GM12878 (cell line): ENCODE measurements around the gene ITGA2. TPM values are rescaled to one million over a fixed set of nuclear protein-coding genes. Genes with fewer than 3 reads are reported as not detected.

Experiments used
- ATAC-seq: fragments of 200-7000 bp; cut with Tn5 transposase; 3 replicates; pipeline ENCODE4 v1.9.1; 2020; ENCODE audit warnings: mild to moderate bottlenecking, moderate library complexity
- BruUV-seq: library from RNA; stranded (reverse); fragments of 400-500 nt; replicated peaks from 2 replicates; lab custom pipeline; 2021; lab: Mats Ljungman, UMichigan
- CTCF ChIA-PET: fragments of 300-600 bp; sonication (Branson Sonifier 250); formaldehyde crosslinking; extraction: SDS; loops from one replicate; lab custom pipeline; 2021; ENCODE audit warnings: inconsistent platforms; lab: Yijun Ruan, JAX
- POLR2A ChIA-PET: fragments of 350-600 bp; formaldehyde crosslinking; extraction: SDS; loops from one replicate; lab custom pipeline; 2021; ENCODE audit warnings: inconsistent platforms; lab: Charles Lee
- RAD21 ChIA-PET: fragments of 300-600 bp; sonication (Branson Sonifier 250); formaldehyde crosslinking; loops from one replicate; lab custom pipeline; 2023; ENCODE audit warnings: antibody characterized with exemption; ENCODE audit not compliant: unreplicated experiment; lab: Charles Lee
- SMC1A ChIA-PET: fragments of 300-600 bp; sonication (Branson Sonifier 250); formaldehyde crosslinking; loops from one replicate; lab custom pipeline; 2023; ENCODE audit not compliant: unreplicated experiment, uncharacterized antibody; lab: Charles Lee
- DNase-seq: peaks from one replicate; pipeline ENCODE4 v3.0.0-alpha.2; 2011; ENCODE audit warnings: low read depth, low spot score
- FAIRE-seq: peaks from 3 replicates; lab custom pipeline; 2011; peaks lifted over from hg19 to GRCh38; lab: Jason Lieb, UNC
- H2AFZ ChIP-seq: 2 replicates; pipeline ENCODE4 v1.6.0; 2011; ENCODE audit warnings: low read depth, low read length, control low read depth; ENCODE audit not compliant: control insufficient read depth
- H3K27ac ChIP-seq: 2 replicates; pipeline ENCODE4 v1.5.1; 2011; ENCODE audit warnings: control low read depth; ENCODE audit not compliant: control insufficient read depth, insufficient read depth
- H3K27me3 ChIP-seq, 2 experiments: replicated peaks in 1 of 2; 2 replicates each; pipeline versions ENCODE4 v1.6.0 to v1.6.1; 2011; ENCODE audit warnings: low read length in 1 of 2; ENCODE audit not compliant: control insufficient read depth in 2 of 2, insufficient read depth in 2 of 2
- H3K36me3 ChIP-seq, 2 experiments: 2 replicates each; pipeline ENCODE4 v1.5.1; 2011; ENCODE audit warnings: low read length in 1 of 2; ENCODE audit not compliant: control insufficient read depth in 2 of 2, insufficient read depth in 2 of 2
- H3K4me1 ChIP-seq: 2 replicates; pipeline ENCODE4 v1.6.1; 2011; ENCODE audit warnings: mild to moderate bottlenecking, low read length, moderate library complexity, mixed read lengths; ENCODE audit not compliant: control insufficient read depth, insufficient read depth
- H3K4me2 ChIP-seq: 2 replicates; pipeline ENCODE4 v1.6.0; 2011; ENCODE audit warnings: control low read depth; ENCODE audit not compliant: control insufficient read depth, insufficient read depth
- H3K4me3 ChIP-seq: fragments of 200-600 bp; sonication (generic); 2 replicates; pipeline ENCODE4 v1.5.1; 2016
- H3K79me2 ChIP-seq: 2 replicates; pipeline ENCODE4 v1.6.0; 2011; ENCODE audit warnings: low read length; ENCODE audit not compliant: control insufficient read depth, insufficient read depth
- H3K9ac ChIP-seq: 2 replicates; pipeline ENCODE4 v1.8.0; 2011; ENCODE audit warnings: low read length, control low read depth, mixed read lengths; ENCODE audit not compliant: control insufficient read depth, insufficient read depth
- H3K9me3 ChIP-seq: replicated peaks from 3 replicates; pipeline ENCODE4 v1.5.1; 2011; ENCODE audit warnings: mild to moderate bottlenecking, low read length; ENCODE audit not compliant: control insufficient read depth, insufficient read depth
- H4K20me1 ChIP-seq: 2 replicates; pipeline ENCODE4 v1.6.0; 2011; ENCODE audit not compliant: control insufficient read depth, insufficient read depth
- BCLAF1 ChIP-seq: fragments of 450-650 bp; IDR thresholded peaks from 2 replicates; pipeline ENCODE4 v1.6.1; 2017; ENCODE audit warnings: antibody characterized with exemption, mild to moderate bottlenecking, moderate library complexity
- CHD1 ChIP-seq: IDR thresholded peaks from 2 replicates; pipeline ENCODE4 v1.6.1; 2012; ENCODE audit warnings: low read depth, low read length, improper control_type of control experiment
- E2F8 ChIP-seq: fragments of 450-650 bp; IDR thresholded peaks from 2 replicates; pipeline ENCODE4 v1.6.1; 2018; ENCODE audit warnings: mild to moderate bottlenecking, low read depth, moderate library complexity; ENCODE audit not compliant: partially characterized antibody
- EGR1 ChIP-seq, 2 experiments: IDR thresholded peaks; 1 replicate in 1 of 2; 2 replicates in 1 of 2; pipeline ENCODE4 v1.6.1; 2011 to 2012; ENCODE audit warnings: low read depth in 2 of 2, low read length in 2 of 2, borderline replicate concordance in 1 of 2, mild to moderate bottlenecking in 1 of 2, moderate library complexity in 1 of 2
- IRF3 ChIP-seq: fragments of 450-650 bp; IDR thresholded peaks from 2 replicates; pipeline ENCODE4 v1.6.1; 2014; ENCODE audit warnings: mild to moderate bottlenecking
- MAX ChIP-seq: IDR thresholded peaks from 2 replicates; pipeline ENCODE4 v1.6.1; 2012; ENCODE audit warnings: low read depth, low read length, improper control_type of control experiment
- NFIC ChIP-seq: IDR thresholded peaks from 2 replicates; pipeline ENCODE4 v1.6.1; 2012; ENCODE audit warnings: low read depth, mild to moderate bottlenecking, inconsistent platforms, low read length, moderate library complexity
- NRF1 ChIP-seq: conservative IDR thresholded peaks from 2 replicates; pipeline ENCODE4 v1.6.1; 2011; ENCODE audit warnings: mild to moderate bottlenecking, low read depth, low read length, improper control_type of control experiment
- RFX5 ChIP-seq: IDR thresholded peaks from 2 replicates; pipeline ENCODE4 v1.6.1; 2011; ENCODE audit warnings: low read depth, low read length, improper control_type of control experiment
- USF2 ChIP-seq: IDR thresholded peaks from 2 replicates; pipeline ENCODE4 v1.6.1; 2011; ENCODE audit warnings: low read depth, low read length, improper control_type of control experiment, borderline replicate concordance
- ZNF622 ChIP-seq: fragments of 450-650 bp; IDR thresholded peaks from 2 replicates; pipeline ENCODE4 v1.6.1; 2017; ENCODE audit warnings: mild to moderate bottlenecking, inconsistent platforms
- WGBS: methylation state at CpG from one replicate; pipeline ENCODE4 v1.1.6; 2016; ENCODE audit warnings: low lambda C conversion rate; ENCODE audit not compliant: insufficient replicate concordance, insufficient coverage; ENCODE audit errors: missing lambda C conversion rate; 5-methylcytosine and 5-hydroxymethylcytosine counted together
- in situ Hi-C: fragments of 300-500 bp; cut with MboI; formaldehyde crosslinking; loops from 9 replicates; pipeline ENCODE4 v1.14.3; 2018; ENCODE audit warnings: mixed read lengths
- intact Hi-C: fragments of 100-400 bp; cut with micrococcal nuclease; formaldehyde crosslinking; loops from one replicate; pipeline ENCODE4 v1.14.2; 2022; ENCODE audit not compliant: unreplicated experiment
- polyA plus RNA-seq, 11 experiments: library from polyadenylated mRNA; depleted of rRNA in 4 of 11; unstranded in 6 of 11; stranded (reverse) in 5 of 11; fragments of >200 nt; fragmentation: Nextera tagmentation in 4 of 11; fragmentation: Illumina TruSeq in 1 of 11; extraction: Ambion mirVana in 4 of 11; extraction: Trizol in 1 of 11; gene quantifications; 1 replicate in 1 of 11; 2 replicates in 10 of 11; pipeline versions ENCODE4 v1.2.1 to v1.2.3, GENCODE V29; 2011 to 2016; ENCODE audit warnings: inconsistent platforms in 2 of 11, missing spikeins in 2 of 11, low read depth in 1 of 11
- total RNA-seq, 4 experiments: library from RNA; depleted of rRNA in 3 of 4; stranded (reverse); fragments of >200 nt in 3 of 4; fragmentation: Illumina TruSeq in 1 of 4; extraction: Trizol in 1 of 4; gene quantifications; 2 replicates each; pipeline versions ENCODE4 v1.2.1 to v1.2.3, GENCODE V29; 2013 to 2021

Gene ITGA2
- total and polyA plus RNA-seq, 10 of the 15 experiments (the other 5 are each of a cell fraction or from before 2014, with no cell fraction given) = under 0.01 to 0.13 (median 0.03) TPM; not detected in 6

- TF ChIP-seq BCLAF1 (no peak), NFIC (no peak), EGR1 (IDR thresholded peaks at IDR 0.05; ENCODE audit: borderline replicate concordance in 1 of 2, low read depth in 2 of 2, low read length in 2 of 2) (no peak), MAX (no peak)
Measured at GRCh38 chr5:53087621-53088121, 98.5 kb downstream of the ITGA2 start (continued).

- Histone ChIP-seq H3K36me3 (no peaks in the 10 kb centered on the region), H3K27ac (no peak overlapping the region), H3K9me3 (no peaks in the 10 kb centered on the region), H4K20me1 (no peaks in the 10 kb centered on the region), H3K4me2 (peak overlapping the region; percentile 49), H2AFZ (peak overlapping the region; percentile 12; the same call in 1 of the 2 replicates), H3K4me1 (peaks cover 11% of the 10 kb centered on the region), H3K4me3 (no peak overlapping the region), H3K79me2 (no peaks in the 10 kb centered on the region), H3K27me3 (no peaks in the 10 kb centered on the region), H3K9ac (no peak overlapping the region)
- TF ChIP-seq IRF3 (no peak), CHD1 (no peak), RFX5 (no peak), NRF1 (no peak), E2F8 (no peak), USF2 (no peak), ZNF622 (no peak)
- ATAC-seq (peak; percentile 84), DNase-seq (peak; percentile 7), FAIRE-seq (peak; percentile 41)
- ChIA-PET SMC1A (interaction anchor here (1.2 to 2.9 kb wide), 4 partner anchors 11 to 141 kb away, joined by 3 to 20 read pairs (median 4); partner anchors contain the start of gene MOCS2), CTCF (interaction anchor here (0.7 to 7.7 kb wide), 8 partner anchors 11 to 140 kb away, joined by 3 to 66 read pairs (median 4); partner anchors contain the start of gene MOCS2), RAD21 (interaction anchor here (2.3 kb wide), 1 partner anchor 141 kb away, joined by 12 read pairs; no protein-coding TSS in a partner anchor), POLR2A (no interaction called here)
- BruUV-seq = no TSS peak
- intact Hi-C loops = no loop called here
- in situ Hi-C loops = no loop called here
- WGBS = 41% methylated on average over 4 of the region's 4 CpGs
Measured at GRCh38 chr5:53089481-53089991, 100.4 kb downstream of the ITGA2 start.
